Glutamatergic neuron (in vitro differentiated cells): ENCODE data around the gene DGKD. TPM values are rescaled to one million over a fixed set of nuclear protein-coding genes. Genes with fewer than 3 reads are reported as not detected.
A peak's percentile ranks its signal among the peaks of the same experiment; 100 is the strongest.

Source experiments
- DNase-seq: peaks from one replicate; pipeline ENCODE4 v3.0.0; 2022
- H3K27ac Mint-ChIP-seq: one replicate; pipeline ENCODE4 v1.8.0; 2020; ENCODE audit warnings: mild to moderate bottlenecking, mixed read lengths, inconsistent platforms; ENCODE audit not compliant: unreplicated experiment
- H3K27me3 Mint-ChIP-seq: one replicate; pipeline ENCODE4 v1.8.0; 2020; ENCODE audit warnings: mild to moderate bottlenecking, moderate library complexity, mixed read lengths, inconsistent platforms; ENCODE audit not compliant: unreplicated experiment
- H3K36me3 Mint-ChIP-seq: one replicate; pipeline ENCODE4 v1.8.0; 2020; ENCODE audit warnings: mild to moderate bottlenecking, mixed read lengths, inconsistent platforms; ENCODE audit not compliant: unreplicated experiment
- H3K4me1 Mint-ChIP-seq: one replicate; pipeline ENCODE4 v1.8.0; 2020; ENCODE audit warnings: mild to moderate bottlenecking, low read depth, mixed read lengths, inconsistent platforms; ENCODE audit not compliant: unreplicated experiment
- H3K4me3 Mint-ChIP-seq: one replicate; pipeline ENCODE4 v1.8.0; 2020; ENCODE audit warnings: mild to moderate bottlenecking, mixed read lengths, inconsistent platforms; ENCODE audit not compliant: unreplicated experiment
- H3K9me3 Mint-ChIP-seq: one replicate; pipeline ENCODE4 v1.8.0; 2020; ENCODE audit warnings: mild to moderate bottlenecking, moderate library complexity, mixed read lengths, inconsistent platforms; ENCODE audit not compliant: unreplicated experiment
- total RNA-seq: library from RNA; stranded (reverse); fragmentation: NEBNext Ultra II Directional; extraction: Animal tissue kit (Norgen Biotek cat#: 25700); gene quantifications from one replicate; pipeline ENCODE4 v1.2.1, GENCODE V29; 2021; ENCODE audit not compliant: unreplicated experiment
- TF ChIP-seq, protein P1 (sequence below): fragments of 200-600 bp; sonication (generic); IDR thresholded peaks from one replicate; pipeline ENCODE4 v1.5.0; 2021; ENCODE audit not compliant: partially characterized antibody, unreplicated experiment

The DGKD gene
- total RNA-seq, 1 donor from 2014 or later: 67.6 TPM

DNA sequence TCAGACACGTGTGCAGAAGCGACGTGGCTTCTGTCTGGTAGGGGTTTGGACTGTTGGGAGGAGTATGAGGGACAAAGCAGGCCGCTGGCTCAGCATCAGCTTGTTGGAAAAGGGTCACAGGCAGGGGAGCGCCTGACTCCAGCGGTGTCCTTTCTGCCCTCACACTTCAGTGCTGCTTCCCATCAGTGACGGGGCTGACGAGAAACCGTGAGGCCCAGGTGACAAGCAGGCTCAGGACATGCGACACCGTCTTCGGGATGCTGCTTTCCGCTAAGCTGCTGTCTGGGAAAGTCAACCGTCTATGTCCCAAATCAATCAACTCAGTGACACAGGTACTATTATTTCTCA is 121.7 kb downstream of the DGKD start:
- Mint-ChIP-seq H3K4me1 (peaks cover 1% of the 10 kb centered on the region), H3K9me3 (peaks cover 5% of the 10 kb centered on the region), H3K36me3 (no peaks in the 10 kb centered on the region), H3K27me3 (peaks cover 2% of the 10 kb centered on the region), H3K27ac (peak overlapping the region; percentile 92), H3K4me3 (no peak overlapping the region)
- TF ChIP-seq, protein P1, sequence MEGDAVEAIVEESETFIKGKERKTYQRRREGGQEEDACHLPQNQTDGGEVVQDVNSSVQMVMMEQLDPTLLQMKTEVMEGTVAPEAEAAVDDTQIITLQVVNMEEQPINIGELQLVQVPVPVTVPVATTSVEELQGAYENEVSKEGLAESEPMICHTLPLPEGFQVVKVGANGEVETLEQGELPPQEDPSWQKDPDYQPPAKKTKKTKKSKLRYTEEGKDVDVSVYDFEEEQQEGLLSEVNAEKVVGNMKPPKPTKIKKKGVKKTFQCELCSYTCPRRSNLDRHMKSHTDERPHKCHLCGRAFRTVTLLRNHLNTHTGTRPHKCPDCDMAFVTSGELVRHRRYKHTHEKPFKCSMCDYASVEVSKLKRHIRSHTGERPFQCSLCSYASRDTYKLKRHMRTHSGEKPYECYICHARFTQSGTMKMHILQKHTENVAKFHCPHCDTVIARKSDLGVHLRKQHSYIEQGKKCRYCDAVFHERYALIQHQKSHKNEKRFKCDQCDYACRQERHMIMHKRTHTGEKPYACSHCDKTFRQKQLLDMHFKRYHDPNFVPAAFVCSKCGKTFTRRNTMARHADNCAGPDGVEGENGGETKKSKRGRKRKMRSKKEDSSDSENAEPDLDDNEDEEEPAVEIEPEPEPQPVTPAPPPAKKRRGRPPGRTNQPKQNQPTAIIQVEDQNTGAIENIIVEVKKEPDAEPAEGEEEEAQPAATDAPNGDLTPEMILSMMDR: no peak
- no peak for DNase-seq

DNA sequence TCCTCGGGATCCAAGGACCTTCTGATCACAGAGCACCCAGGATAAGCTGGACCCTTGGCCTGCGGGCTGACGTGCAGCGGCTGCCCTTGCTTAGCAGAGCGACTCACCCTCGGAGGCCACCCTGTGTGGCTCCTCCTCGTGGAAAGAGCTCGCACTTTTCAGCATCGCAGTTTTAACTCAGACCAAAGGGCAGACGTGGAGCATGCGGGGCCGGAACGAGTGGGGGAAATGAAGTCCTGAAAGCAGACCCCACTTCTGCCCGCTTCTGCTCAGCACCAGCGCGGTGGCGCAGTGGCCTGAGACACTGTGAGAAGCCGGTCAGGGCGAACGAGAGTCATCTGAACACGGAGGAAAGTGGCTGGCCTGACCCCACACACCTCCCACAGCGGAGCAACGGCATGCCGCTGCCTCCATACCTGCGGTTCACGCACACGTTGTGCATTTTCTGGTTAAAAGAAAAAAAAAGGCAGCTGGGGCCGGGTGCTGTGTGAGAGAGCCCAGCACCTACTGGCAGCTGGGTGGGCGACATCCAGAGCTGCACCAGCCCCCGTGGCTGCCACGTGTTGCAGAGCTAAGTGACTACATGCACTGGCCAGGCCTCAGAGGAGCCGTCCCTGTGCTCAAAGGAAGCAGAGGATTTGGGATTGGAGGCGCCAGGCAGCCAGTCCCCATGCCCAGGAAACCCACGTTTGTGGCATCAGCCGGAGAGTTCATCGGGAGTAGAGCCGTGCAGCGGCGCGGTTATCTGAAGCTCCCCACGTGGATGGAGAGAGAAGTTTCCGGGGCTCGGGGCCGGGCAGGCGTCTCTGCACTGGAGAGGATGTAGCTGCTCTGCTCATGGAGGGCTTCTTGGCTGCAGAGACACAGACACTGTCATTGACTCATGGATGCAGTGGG is 122.6 kb downstream of the DGKD start:
- Mint-ChIP-seq H3K36me3 (no peaks in the 10 kb centered on the region), H3K4me3 (no peak overlapping the region), H3K27me3 (peaks cover 2% of the 10 kb centered on the region), H3K27ac (no peak overlapping the region), H3K9me3 (peaks cover 8% of the 10 kb centered on the region), H3K4me1 (peaks cover 8% of the 10 kb centered on the region)
- TF ChIP-seq, protein P1: no peak
- DNase-seq: no peak

DNA sequence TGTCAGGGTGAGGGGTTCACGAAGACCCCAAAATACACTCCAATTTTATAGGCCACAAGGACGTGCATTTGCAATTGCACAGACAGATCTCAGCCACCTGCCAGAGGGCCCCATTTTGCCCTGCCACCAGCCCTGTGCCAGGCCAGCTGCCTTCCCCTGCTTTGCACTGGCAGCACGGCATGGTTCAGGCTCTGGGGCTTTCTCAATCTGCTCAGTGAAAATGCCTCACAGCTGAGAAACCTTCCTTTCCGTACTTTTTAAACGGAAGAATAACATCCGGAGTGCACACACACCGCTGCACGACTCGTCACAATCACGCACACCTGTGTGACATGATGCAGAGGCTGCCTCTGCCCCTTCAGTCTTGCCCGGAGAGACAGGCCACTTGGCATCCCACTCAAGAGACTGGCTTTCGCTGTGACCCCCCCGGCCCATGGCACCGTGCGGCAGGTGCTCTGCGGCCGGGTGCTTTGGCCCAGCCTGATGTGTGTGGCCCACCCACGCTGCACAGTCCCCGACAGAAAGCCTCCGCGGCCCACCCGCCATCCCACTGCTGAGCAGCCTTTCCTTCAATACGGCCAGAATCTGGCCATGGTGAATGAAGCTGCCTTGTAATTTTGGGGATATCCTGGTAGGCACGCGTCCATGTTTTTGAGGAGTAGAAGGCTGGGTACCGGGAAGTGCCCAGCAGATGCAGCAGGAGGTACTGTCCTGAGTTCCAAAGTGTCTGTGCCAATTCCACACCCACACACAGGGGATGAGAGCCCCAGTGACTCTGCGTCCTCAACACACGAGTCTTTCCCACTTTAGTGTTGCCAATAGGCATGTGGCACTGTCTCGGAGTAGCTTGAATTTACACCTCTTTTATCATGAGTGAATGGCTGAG is 123.5 kb downstream of the DGKD start:
- Mint-ChIP-seq H3K9me3 (peaks cover 8% of the 10 kb centered on the region), H3K27me3 (peaks cover 5% of the 10 kb centered on the region), H3K36me3 (peaks cover 1% of the 10 kb centered on the region), H3K4me3 (no peak overlapping the region), H3K4me1 (peaks cover 8% of the 10 kb centered on the region), H3K27ac (no peak overlapping the region)
- TF ChIP-seq, protein P1: no peak
- DNase-seq: no peak

DNA sequence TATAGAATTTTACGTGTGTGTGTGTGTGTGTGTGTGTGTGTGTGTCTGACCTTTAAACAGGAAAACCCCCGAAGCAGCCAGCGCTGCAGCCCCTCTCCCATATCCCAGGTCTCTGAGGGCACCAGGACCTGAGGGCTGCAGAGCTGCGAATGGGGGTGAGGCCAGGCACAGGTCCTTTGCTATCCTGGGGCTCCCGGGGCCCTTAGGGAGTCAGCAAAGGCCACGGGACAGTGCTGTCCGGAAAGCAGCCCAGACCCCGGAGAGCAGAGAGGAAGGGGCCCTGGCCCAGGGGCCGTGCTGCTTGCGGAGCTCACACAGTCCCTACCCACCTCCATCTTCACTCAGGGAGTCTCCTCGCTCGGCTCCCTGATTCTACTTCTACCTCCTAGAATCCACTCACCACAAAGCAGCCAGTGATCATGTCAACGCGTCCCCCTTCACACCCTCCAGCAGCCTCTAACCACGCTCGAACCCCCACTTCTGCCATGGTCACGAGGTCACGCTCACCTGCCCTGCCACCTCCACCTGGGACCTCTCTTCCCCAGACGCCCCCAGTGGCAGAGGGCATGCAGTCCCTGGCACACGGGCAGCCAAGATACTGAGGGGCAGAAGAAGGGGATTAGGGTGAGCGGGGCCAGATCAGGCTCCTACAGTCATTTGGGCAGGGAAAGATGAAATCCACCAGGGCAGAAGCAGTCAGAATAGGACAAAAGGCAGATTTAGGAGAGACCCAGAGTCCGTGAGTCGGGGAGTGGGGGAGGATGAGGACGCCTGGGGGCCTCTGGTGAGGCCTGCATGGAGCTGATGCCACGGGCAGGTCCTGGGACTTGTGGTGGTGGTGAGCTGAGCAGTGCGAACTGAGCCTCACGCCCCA is 125.6 kb downstream of the DGKD start:
- peaks cover 6% of the 10 kb centered on the region for H3K9me3 Mint-ChIP-seq
- no peak overlapping the region for H3K27ac Mint-ChIP-seq
- H3K4me3 Mint-ChIP-seq: no peak overlapping the region
- H3K36me3 Mint-ChIP-seq: peaks cover 10% of the 10 kb centered on the region
- no peak for DNase-seq
- TF ChIP-seq, protein P1: no peak
- H3K4me1 Mint-ChIP-seq: peaks cover 8% of the 10 kb centered on the region
- H3K27me3 Mint-ChIP-seq: peaks cover 6% of the 10 kb centered on the region
